ENCODE measurements around the gene P2RY12. TPM values are rescaled to one million over a fixed set of nuclear protein-coding genes. Genes with fewer than 3 reads are reported as not detected.

P2RY12 gene
- polyA plus RNA-seq, 1 donor from 2014 or later: not detected

DNA sequence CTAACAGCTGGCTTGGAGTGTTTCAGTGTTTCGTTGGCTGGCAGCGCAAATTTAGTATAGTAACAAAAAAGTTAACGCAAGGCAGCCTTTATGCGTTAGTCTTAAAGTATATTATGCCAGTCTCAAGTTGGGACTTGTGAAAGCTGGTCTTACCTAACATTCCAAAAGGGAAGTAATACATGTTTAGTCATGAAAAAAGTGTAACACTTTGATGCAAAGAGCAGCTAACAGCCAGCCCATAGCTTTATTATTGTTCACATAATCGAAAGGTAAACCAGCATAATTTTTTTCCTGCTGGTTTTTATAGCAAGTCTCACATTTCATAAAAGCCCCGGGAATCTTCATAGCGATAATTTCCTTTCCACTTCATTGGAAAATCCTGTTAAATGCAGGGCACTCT is 65.6 kb downstream of the P2RY12 start:
- no peak overlapping the region for H3K4me3 ChIP-seq (ENCODE audit: low read length)
- no peaks in the 10 kb centered on the region for H3F3A ChIP-seq (ENCODE audit: insufficient read depth, low read length, poor library complexity, severe bottlenecking)
- TF ChIP-seq, protein P1, sequence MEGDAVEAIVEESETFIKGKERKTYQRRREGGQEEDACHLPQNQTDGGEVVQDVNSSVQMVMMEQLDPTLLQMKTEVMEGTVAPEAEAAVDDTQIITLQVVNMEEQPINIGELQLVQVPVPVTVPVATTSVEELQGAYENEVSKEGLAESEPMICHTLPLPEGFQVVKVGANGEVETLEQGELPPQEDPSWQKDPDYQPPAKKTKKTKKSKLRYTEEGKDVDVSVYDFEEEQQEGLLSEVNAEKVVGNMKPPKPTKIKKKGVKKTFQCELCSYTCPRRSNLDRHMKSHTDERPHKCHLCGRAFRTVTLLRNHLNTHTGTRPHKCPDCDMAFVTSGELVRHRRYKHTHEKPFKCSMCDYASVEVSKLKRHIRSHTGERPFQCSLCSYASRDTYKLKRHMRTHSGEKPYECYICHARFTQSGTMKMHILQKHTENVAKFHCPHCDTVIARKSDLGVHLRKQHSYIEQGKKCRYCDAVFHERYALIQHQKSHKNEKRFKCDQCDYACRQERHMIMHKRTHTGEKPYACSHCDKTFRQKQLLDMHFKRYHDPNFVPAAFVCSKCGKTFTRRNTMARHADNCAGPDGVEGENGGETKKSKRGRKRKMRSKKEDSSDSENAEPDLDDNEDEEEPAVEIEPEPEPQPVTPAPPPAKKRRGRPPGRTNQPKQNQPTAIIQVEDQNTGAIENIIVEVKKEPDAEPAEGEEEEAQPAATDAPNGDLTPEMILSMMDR (IDR thresholded peaks at IDR 0.05; ENCODE audit: poor library complexity, severe bottlenecking): no peak
- TF ChIP-seq TAF1 (IDR thresholded peaks at IDR 0.05; ENCODE audit: low read depth) (no peak), MXI1 (conservative IDR thresholded peaks at IDR 0.05; ENCODE audit: poor library complexity, severe bottlenecking) (no peak), SMC3 (conservative IDR thresholded peaks at IDR 0.05; ENCODE audit: poor library complexity) (no peak), RAD21 (conservative IDR thresholded peaks at IDR 0.05) (no peak), POLR2AphosphoS5 (IDR thresholded peaks at IDR 0.05) (no peak), EZH2 (IDR thresholded peaks at IDR 0.05; ENCODE audit: borderline replicate concordance, insufficient read depth, low read length, poor library complexity, severe bottlenecking) (no peak)
- TF ChIP-seq, protein P2, sequence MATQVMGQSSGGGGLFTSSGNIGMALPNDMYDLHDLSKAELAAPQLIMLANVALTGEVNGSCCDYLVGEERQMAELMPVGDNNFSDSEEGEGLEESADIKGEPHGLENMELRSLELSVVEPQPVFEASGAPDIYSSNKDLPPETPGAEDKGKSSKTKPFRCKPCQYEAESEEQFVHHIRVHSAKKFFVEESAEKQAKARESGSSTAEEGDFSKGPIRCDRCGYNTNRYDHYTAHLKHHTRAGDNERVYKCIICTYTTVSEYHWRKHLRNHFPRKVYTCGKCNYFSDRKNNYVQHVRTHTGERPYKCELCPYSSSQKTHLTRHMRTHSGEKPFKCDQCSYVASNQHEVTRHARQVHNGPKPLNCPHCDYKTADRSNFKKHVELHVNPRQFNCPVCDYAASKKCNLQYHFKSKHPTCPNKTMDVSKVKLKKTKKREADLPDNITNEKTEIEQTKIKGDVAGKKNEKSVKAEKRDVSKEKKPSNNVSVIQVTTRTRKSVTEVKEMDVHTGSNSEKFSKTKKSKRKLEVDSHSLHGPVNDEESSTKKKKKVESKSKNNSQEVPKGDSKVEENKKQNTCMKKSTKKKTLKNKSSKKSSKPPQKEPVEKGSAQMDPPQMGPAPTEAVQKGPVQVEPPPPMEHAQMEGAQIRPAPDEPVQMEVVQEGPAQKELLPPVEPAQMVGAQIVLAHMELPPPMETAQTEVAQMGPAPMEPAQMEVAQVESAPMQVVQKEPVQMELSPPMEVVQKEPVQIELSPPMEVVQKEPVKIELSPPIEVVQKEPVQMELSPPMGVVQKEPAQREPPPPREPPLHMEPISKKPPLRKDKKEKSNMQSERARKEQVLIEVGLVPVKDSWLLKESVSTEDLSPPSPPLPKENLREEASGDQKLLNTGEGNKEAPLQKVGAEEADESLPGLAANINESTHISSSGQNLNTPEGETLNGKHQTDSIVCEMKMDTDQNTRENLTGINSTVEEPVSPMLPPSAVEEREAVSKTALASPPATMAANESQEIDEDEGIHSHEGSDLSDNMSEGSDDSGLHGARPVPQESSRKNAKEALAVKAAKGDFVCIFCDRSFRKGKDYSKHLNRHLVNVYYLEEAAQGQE (IDR thresholded peaks at IDR 0.05; ENCODE audit: borderline replicate concordance): no peak
- no peaks in the 10 kb centered on the region for H3K9me2 ChIP-seq (ENCODE audit: insufficient read depth, low read length)
- no peaks in the 10 kb centered on the region for H3K27me3 ChIP-seq (ENCODE audit: insufficient read depth, low read depth, low read length)
- H4K20me1 ChIP-seq (ENCODE audit: insufficient read depth): no peaks in the 10 kb centered on the region
- no peaks in the 10 kb centered on the region for H3K79me2 ChIP-seq (replicated peaks; ENCODE audit: insufficient read depth, low read length)
- H3K27ac ChIP-seq (ENCODE audit: low read length): no peak overlapping the region
- no peaks in the 10 kb centered on the region for H3K36me3 ChIP-seq (ENCODE audit: insufficient read depth, low read length)
- no peak overlapping the region for H3K9ac ChIP-seq (ENCODE audit: low read length)
- H2AFZ ChIP-seq (ENCODE audit: low read depth, low read length): no peak overlapping the region
- no peak overlapping the region for H3K4me2 ChIP-seq (ENCODE audit: low read length)
- no peaks in the 10 kb centered on the region for H3K9me3 ChIP-seq (ENCODE audit: low read length)

DNA sequence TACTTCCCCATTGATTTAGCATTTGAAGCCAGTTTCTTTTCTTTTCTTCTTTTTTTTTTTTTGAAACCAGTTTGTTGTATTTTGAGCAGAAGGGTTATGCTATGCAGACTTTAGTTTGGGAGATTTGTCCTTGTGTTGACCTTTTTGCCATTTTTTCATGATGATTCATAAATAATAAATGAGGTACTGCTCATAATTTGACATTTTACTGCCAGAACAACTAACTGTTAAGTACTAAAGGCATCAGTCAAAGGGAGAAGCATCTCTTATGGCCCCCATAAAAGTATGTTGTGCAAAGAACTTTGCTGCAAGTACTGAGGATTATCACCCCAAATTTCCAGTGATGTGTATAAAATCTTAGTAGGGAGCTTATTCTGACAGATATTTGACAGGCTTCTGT is 66.2 kb downstream of the P2RY12 start:
- Histone ChIP-seq H3K36me3 (ENCODE audit: insufficient read depth, low read length) (no peaks in the 10 kb centered on the region), H3K9me3 (ENCODE audit: low read length) (no peaks in the 10 kb centered on the region), H2AFZ (ENCODE audit: low read depth, low read length) (no peak overlapping the region), H3K27me3 (ENCODE audit: insufficient read depth, low read depth, low read length) (no peaks in the 10 kb centered on the region), H3F3A (ENCODE audit: insufficient read depth, low read length, poor library complexity, severe bottlenecking) (no peaks in the 10 kb centered on the region), H3K9me2 (ENCODE audit: insufficient read depth, low read length) (no peaks in the 10 kb centered on the region), H3K27ac (ENCODE audit: low read length) (no peak overlapping the region), H3K79me2 (replicated peaks; ENCODE audit: insufficient read depth, low read length) (no peaks in the 10 kb centered on the region), H3K4me2 (ENCODE audit: low read length) (no peak overlapping the region), H4K20me1 (ENCODE audit: insufficient read depth) (no peaks in the 10 kb centered on the region), H3K4me3 (ENCODE audit: low read length) (no peak overlapping the region), H3K9ac (ENCODE audit: low read length) (no peak overlapping the region)
- TF ChIP-seq RAD21 (conservative IDR thresholded peaks at IDR 0.05) (no peak), MXI1 (conservative IDR thresholded peaks at IDR 0.05; ENCODE audit: poor library complexity, severe bottlenecking) (no peak), SMC3 (conservative IDR thresholded peaks at IDR 0.05; ENCODE audit: poor library complexity) (no peak), TAF1 (IDR thresholded peaks at IDR 0.05; ENCODE audit: low read depth) (no peak), POLR2AphosphoS5 (IDR thresholded peaks at IDR 0.05) (no peak), EZH2 (IDR thresholded peaks at IDR 0.05; ENCODE audit: borderline replicate concordance, insufficient read depth, low read length, poor library complexity, severe bottlenecking) (no peak), EP300 (conservative IDR thresholded peaks at IDR 0.05; ENCODE audit: poor library complexity, severe bottlenecking) (no peak)
- TF ChIP-seq, protein P1 (IDR thresholded peaks at IDR 0.05; ENCODE audit: poor library complexity, severe bottlenecking): no peak
- TF ChIP-seq, protein P2 (IDR thresholded peaks at IDR 0.05; ENCODE audit: borderline replicate concordance): no peak
